Endodermal cell (in vitro differentiated cells): ENCODE measurements around the gene IL22. TPM values are rescaled to one million over a fixed set of nuclear protein-coding genes. Genes with fewer than 3 reads are reported as not detected.
"Not testable (repeated sequence)": the region's sequence is repeated elsewhere in the genome, so short reads cannot be mapped to it uniquely, and the experiment has no call there.

ENCODE experiments used
- DNase-seq: peaks from one replicate; pipeline ENCODE4 v3.0.0-alpha.2; 2017
- H3K27ac ChIP-seq: 2 replicates; pipeline ENCODE4 v1.5.1; 2013; ENCODE audit warnings: mild to moderate bottlenecking, low read depth, low read length, moderate library complexity
- H3K27me3 ChIP-seq: 2 replicates; pipeline ENCODE4 v1.6.1; 2013; ENCODE audit warnings: mild to moderate bottlenecking, low read length, moderate library complexity; ENCODE audit not compliant: insufficient read depth, control insufficient read depth, poor library complexity, severe bottlenecking
- H3K36me3 ChIP-seq: 2 replicates; pipeline ENCODE4 v1.7.0; 2013; ENCODE audit warnings: mild to moderate bottlenecking, low read length, moderate library complexity; ENCODE audit not compliant: control insufficient read depth, insufficient read depth
- H3K4me1 ChIP-seq: one replicate; pipeline ENCODE4 v1.7.0; 2013; ENCODE audit warnings: low read length; ENCODE audit not compliant: control insufficient read depth, insufficient read depth
- H3K4me3 ChIP-seq: 2 replicates; pipeline ENCODE4 v1.5.1; 2013; ENCODE audit warnings: mild to moderate bottlenecking, low read length, moderate library complexity
- H3K9ac ChIP-seq: 2 replicates; pipeline ENCODE4 v1.6.1; 2013; ENCODE audit warnings: mild to moderate bottlenecking, low read length, moderate library complexity; ENCODE audit not compliant: poor library complexity, severe bottlenecking; ENCODE audit errors: extremely low read depth
- H3K9me3 ChIP-seq: 2 replicates; pipeline ENCODE4 v1.6.1; 2013; ENCODE audit warnings: mild to moderate bottlenecking, low read length, moderate library complexity; ENCODE audit not compliant: control insufficient read depth
- H3K27ac Mint-ChIP-seq: 2 replicates; pipeline ENCODE4 v1.8.0; 2020; ENCODE audit warnings: mixed read lengths
- H3K27me3 Mint-ChIP-seq: 2 replicates; pipeline ENCODE4 v1.8.0; 2021; ENCODE audit warnings: mild to moderate bottlenecking, mixed read lengths; ENCODE audit not compliant: insufficient read depth
- H3K36me3 Mint-ChIP-seq: 2 replicates; pipeline ENCODE4 v1.8.0; 2020; ENCODE audit warnings: low read depth, mixed read lengths
- H3K4me1 Mint-ChIP-seq: 2 replicates; pipeline ENCODE4 v1.8.0; 2020; ENCODE audit warnings: mixed read lengths
- H3K4me3 Mint-ChIP-seq: 2 replicates; pipeline ENCODE4 v1.8.0; 2020; ENCODE audit warnings: mild to moderate bottlenecking, moderate library complexity, mixed read lengths
- H3K9me3 Mint-ChIP-seq: 2 replicates; pipeline ENCODE4 v1.8.0; 2020; ENCODE audit warnings: mild to moderate bottlenecking, mixed read lengths
- CTCF ChIP-seq: fragments of 200-600 bp; sonication (generic); conservative IDR thresholded peaks from 2 replicates; pipeline ENCODE4 v1.5.0; 2021; ENCODE audit warnings: antibody characterized with exemption, mild to moderate bottlenecking
- WGBS, 2 experiments: methylation state at CpG; one replicate each; pipeline versions ENCODE4 v1.1.5 to v1.1.7; 2013; ENCODE audit warnings: missing lambda C conversion rate in 2 of 2, mixed read lengths in 1 of 2; ENCODE audit not compliant: insufficient coverage in 1 of 2, insufficient read length in 1 of 2; 5-methylcytosine and 5-hydroxymethylcytosine counted together
- total RNA-seq, 2 donors: library from RNA; stranded (reverse); fragmentation: NEBNext Ultra II Directional in 1 of 2; extraction: Animal tissue kit (Norgen Biotek cat#: 25700) in 1 of 2; gene quantifications; 2 replicates in 1 of 2; 3 replicates in 1 of 2; pipeline ENCODE4 v1.2.1, GENCODE V29; 2021

IL22 gene
- total RNA-seq, 2 donors from 2014 or later, result not detected

DNA sequence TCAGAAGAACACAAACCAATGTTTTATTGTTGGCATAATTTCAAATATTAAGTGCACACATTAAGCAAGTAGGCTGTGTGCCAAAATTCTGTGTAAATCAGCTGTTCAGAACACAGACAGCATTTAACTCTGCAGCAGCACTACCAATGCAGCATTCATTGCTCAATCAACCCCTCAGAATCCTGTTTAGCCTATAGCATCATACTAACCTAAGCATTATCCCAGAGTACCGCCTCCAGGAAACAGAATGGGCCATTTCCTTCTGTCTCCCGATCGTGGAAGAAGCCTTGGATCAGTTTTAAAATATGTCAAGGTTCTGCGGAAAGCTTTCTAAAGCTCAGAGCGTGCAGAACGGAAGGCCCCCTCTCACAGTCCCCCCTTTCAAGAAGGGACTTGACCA, 31.1 kb downstream of the IL22 start:
- Histone ChIP-seq H3K4me3 (no peak overlapping the region), H3K9ac (no peak overlapping the region), H3K27ac (no peak overlapping the region), H3K27me3 (no peaks in the 10 kb centered on the region), H3K36me3 (no peaks in the 10 kb centered on the region), H3K9me3 (no peaks in the 10 kb centered on the region), H3K4me1 (no peaks in the 10 kb centered on the region)
- H3K4me3 Mint-ChIP-seq, result no peak overlapping the region
- H3K27ac Mint-ChIP-seq, result no peak overlapping the region
- no peak for DNase-seq
- 77 to 89% methylated on average over 6 of the region's 6 CpGs for WGBS, 2 experiments
- H3K36me3 Mint-ChIP-seq, result no peaks in the 10 kb centered on the region
- no peak for TF ChIP-seq CTCF
- H3K9me3 Mint-ChIP-seq, result peaks cover 3% of the 10 kb centered on the region
- H3K4me1 Mint-ChIP-seq, result peaks cover 5% of the 10 kb centered on the region
- peaks cover 2% of the 10 kb centered on the region for H3K27me3 Mint-ChIP-seq

DNA sequence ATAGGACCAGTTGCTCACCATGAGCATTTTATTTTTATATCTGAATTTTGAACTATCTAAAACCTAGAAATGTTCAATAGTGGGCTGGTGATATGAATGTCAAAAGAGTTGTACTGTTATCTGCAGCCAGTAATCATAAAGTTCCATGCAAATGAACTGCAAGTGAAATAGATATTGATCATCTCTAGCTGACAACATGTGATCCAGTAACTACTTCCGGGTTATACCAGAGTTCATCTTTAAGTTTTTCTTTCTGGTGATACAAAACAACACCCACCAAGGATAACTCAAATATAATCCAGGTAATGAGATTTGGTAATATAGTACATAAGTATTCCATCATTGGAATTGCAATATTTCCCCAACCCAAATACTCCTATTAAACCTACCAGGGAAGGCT, 31.9 kb downstream of the IL22 start:
- H3K9me3 Mint-ChIP-seq, result peaks cover 3% of the 10 kb centered on the region

DNA sequence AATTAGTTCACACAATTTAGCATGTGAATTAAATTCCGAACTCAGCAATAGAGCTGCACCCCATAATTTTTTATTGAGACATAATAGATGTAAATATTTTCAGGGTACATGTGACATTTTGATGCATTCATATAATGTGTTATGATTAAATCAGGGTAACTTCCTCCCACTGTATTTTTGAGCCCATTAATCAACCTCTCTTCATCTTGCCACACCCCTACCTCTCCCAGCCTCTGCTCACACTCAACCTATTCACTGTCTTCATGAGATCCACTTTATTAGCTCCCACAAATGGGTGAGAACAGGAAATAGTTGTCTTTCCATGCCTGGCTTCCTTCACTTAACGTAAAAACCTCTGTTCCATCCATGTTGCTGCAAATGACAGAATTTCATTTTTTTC, 42.5 kb downstream of the IL22 start:
- no peak overlapping the region for H3K4me3 Mint-ChIP-seq

More for the DNA sequence above, 31.9 kb downstream of the IL22 start:
- Mint-ChIP-seq H3K4me1 (peaks cover 3% of the 10 kb centered on the region), H3K4me3 (no peak overlapping the region), H3K36me3 (no peaks in the 10 kb centered on the region), H3K27ac (no peak overlapping the region), H3K27me3 (peaks cover 2% of the 10 kb centered on the region)
- Histone ChIP-seq H3K9me3 (no peaks in the 10 kb centered on the region), H3K4me3 (no peak overlapping the region), H3K27ac (no peak overlapping the region), H3K9ac (no peak overlapping the region), H3K36me3 (no peaks in the 10 kb centered on the region), H3K27me3 (no peaks in the 10 kb centered on the region), H3K4me1 (no peaks in the 10 kb centered on the region)
- no peak for DNase-seq
- TF ChIP-seq CTCF, result no peak
- 80% methylated on average over 1 of the region's 1 CpG; no CpG with 5 or more reads in 1 of the 2 experiments for WGBS, 2 experiments

DNA sequence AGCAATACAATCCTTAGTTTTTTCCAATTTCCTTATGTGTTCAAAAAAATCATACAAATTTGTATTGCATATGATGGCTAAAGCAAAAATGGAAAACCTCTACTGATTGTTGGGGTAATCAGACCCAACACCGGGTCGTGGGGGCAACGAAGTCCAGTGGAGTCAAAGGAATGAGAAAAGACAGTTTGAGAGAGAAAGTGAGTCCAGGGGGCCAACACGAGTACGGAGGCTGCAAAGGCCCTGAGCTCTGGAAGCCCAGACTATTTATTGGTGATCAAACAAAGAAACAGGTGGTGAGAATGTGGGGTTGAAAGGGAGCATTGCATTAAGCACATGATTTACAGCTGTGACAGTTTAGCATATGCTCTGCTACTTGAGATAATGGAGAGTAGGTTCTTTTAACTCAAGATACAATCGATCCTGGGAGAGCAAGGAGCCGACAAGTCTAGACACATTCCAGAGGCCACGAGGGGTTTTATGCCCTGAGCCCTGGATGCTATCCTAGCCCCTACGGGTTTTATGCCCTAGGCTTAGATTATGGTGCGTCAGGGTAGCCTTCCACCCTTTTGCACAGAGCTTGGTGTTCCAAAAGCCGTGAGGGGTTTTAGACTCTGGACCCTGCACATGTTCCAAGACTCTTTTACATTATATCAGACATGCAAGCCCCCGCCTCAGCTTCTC, 44.2 kb downstream of the IL22 start:
- H3K4me3 Mint-ChIP-seq, H3K4me3 ChIP-seq, DNase-seq, H3K9me3 Mint-ChIP-seq, H3K36me3 Mint-ChIP-seq, H3K4me1 ChIP-seq, H3K9me3 ChIP-seq, H3K4me1 Mint-ChIP-seq, H3K27ac Mint-ChIP-seq, H3K36me3 ChIP-seq, H3K9ac ChIP-seq: not testable (repeated sequence)
- H3K27me3 Mint-ChIP-seq, result peaks cover 28% of the 10 kb centered on the region
- Histone ChIP-seq H3K27ac (peak overlapping the region; percentile 85), H3K27me3 (peaks cover 36% of the 10 kb centered on the region)
- WGBS, 2 experiments, result 83 to 87% methylated on average over 8 to 11 of the region's 12 CpGs

More for the DNA sequence above, 42.5 kb downstream of the IL22 start:
- H3K4me1 Mint-ChIP-seq, result no peaks in the 10 kb centered on the region
- H3K27ac Mint-ChIP-seq, result no peak overlapping the region
- H3K9me3 ChIP-seq, result no peaks in the 10 kb centered on the region
- 89 to 100% methylated on average over 1 of the region's 2 CpGs for WGBS, 2 experiments
- H3K36me3 Mint-ChIP-seq, result no peaks in the 10 kb centered on the region
- TF ChIP-seq CTCF, result no peak
- H3K27me3 Mint-ChIP-seq, result peaks cover 13% of the 10 kb centered on the region
- no peak overlapping the region for H3K9ac ChIP-seq
- no peaks in the 10 kb centered on the region for H3K36me3 ChIP-seq
- H3K27me3 ChIP-seq, result peaks cover 19% of the 10 kb centered on the region
- H3K27ac ChIP-seq, result no peak overlapping the region
- no peaks in the 10 kb centered on the region for H3K4me1 ChIP-seq
- no peak for DNase-seq
- peaks cover 2% of the 10 kb centered on the region for H3K9me3 Mint-ChIP-seq
- H3K4me3 ChIP-seq, result no peak overlapping the region
